ENCODE measurements around the gene PKIG. TPM values are rescaled to one million over a fixed set of nuclear protein-coding genes. Genes with fewer than 3 reads are reported as not detected.

The PKIG gene
- total RNA-seq, 2 donors from 2014 or later, result 60.9 to 81.1 TPM

DNA sequence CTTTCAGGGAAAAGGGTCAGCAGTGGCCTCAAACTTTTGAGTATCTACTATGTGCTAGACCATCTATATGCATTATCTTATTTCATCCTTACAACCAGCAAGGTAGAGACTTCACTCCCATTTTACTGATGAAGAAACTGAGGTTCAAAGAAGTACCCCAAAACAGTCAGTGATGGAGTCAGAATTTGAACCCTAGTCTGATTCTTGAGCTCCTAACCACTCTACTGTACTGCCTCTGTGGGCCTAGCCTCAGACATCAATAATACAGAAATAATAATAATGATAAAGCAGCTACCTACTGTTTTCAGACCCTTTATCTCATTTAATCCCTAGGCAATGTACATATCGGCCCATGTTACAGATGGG lies 60.8 kb downstream of the PKIG start:
- Histone ChIP-seq H3K27ac (peak overlapping the region in 1 of 2 donors; percentile 57), H3K4me3 (no peak overlapping the region), H3K4me1 (replicated peaks) (peaks cover 3% of the 10 kb centered on the region), H3K36me3 (no peaks in the 10 kb centered on the region), H3K9me3 (no peaks in the 10 kb centered on the region), H3K27me3 (replicated peaks; ENCODE audit: insufficient read depth) (no peaks in the 10 kb centered on the region)
- 88% methylated on average over 1 of the region's 1 CpG for WGBS
- intact Hi-C loops (cut with DNase I), result no loop called here
- DNase-seq (ENCODE audit: low spot score), result no peak
- TF ChIP-seq POLR2AphosphoS5 (IDR thresholded peaks at IDR 0.05) (no peak), POLR2A (IDR thresholded peaks at IDR 0.05) (no peak)
- TF ChIP-seq, protein P1, sequence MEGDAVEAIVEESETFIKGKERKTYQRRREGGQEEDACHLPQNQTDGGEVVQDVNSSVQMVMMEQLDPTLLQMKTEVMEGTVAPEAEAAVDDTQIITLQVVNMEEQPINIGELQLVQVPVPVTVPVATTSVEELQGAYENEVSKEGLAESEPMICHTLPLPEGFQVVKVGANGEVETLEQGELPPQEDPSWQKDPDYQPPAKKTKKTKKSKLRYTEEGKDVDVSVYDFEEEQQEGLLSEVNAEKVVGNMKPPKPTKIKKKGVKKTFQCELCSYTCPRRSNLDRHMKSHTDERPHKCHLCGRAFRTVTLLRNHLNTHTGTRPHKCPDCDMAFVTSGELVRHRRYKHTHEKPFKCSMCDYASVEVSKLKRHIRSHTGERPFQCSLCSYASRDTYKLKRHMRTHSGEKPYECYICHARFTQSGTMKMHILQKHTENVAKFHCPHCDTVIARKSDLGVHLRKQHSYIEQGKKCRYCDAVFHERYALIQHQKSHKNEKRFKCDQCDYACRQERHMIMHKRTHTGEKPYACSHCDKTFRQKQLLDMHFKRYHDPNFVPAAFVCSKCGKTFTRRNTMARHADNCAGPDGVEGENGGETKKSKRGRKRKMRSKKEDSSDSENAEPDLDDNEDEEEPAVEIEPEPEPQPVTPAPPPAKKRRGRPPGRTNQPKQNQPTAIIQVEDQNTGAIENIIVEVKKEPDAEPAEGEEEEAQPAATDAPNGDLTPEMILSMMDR (IDR thresholded peaks at IDR 0.05), result no peak

DNA sequence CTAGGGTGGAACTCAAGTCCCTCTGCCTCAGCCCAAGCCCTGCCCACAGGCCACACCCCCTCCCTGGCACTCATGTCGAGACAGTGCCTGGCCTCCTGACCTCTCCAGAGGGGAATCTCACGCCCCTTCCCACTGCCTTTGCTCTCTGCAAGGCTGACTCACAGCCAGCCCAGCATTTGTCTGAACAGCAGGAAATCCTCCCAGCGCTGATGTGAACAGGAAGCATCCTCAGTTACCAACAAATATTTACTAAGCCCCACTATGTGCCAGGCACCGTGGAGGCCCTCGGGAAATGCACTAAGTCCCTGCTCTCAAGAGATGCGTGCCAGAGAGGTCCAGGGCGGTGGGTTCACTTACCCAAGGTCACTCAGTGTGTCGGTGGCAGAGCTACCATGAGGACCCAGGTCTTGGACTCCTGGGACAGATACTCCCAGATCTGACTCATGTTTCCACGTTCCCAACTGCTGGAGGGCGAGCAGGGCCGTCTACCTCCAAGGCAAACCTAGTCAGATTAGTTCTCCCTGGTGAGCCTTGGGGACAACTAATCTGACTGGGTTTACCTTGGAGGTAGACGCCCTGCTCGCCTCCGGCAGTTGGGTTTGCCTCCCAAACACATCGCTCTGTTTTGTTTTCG lies 61.3 kb downstream of the PKIG start:
- Histone ChIP-seq H3K9me3 (no peaks in the 10 kb centered on the region), H3K27ac (peak overlapping the region in 1 of 2 donors; percentile 27), H3K4me3 (no peak overlapping the region), H3K27me3 (replicated peaks; ENCODE audit: insufficient read depth) (no peaks in the 10 kb centered on the region), H3K36me3 (no peaks in the 10 kb centered on the region), H3K4me1 (replicated peaks) (peaks cover 3% of the 10 kb centered on the region)
- TF ChIP-seq, protein P1 (IDR thresholded peaks at IDR 0.05), result no peak
- TF ChIP-seq POLR2A (IDR thresholded peaks at IDR 0.05) (no peak), POLR2AphosphoS5 (IDR thresholded peaks at IDR 0.05) (no peak)
- WGBS, result 65% methylated on average over 15 of the region's 16 CpGs
- intact Hi-C loops (cut with DNase I), result no loop called here
- DNase-seq (ENCODE audit: low spot score), result no peak

DNA sequence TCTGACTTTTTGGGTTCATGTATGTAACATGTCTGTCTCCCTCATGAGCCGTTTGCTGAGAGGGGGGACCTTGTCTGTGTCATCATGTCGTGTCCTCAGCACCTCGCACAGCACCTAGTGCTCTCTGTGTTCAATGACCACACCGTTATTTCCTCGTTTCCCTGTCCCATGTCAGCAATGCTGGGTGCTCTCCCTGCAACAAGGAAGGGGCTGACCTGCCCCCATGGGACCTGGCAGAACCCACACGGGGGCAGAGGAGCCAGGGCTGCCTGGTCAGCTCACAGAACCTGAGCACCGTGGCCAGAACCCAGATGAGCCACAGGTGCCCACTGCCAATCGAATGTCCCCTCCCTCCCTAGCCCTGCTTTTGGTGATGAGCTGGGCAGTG lies 61.8 kb downstream of the PKIG start:
- H3K9me3 ChIP-seq, result no peaks in the 10 kb centered on the region
- no peak for DNase-seq (ENCODE audit: low spot score)
- H3K27me3 ChIP-seq (replicated peaks; ENCODE audit: insufficient read depth), result no peaks in the 10 kb centered on the region
- peaks cover 3% of the 10 kb centered on the region for H3K4me1 ChIP-seq (replicated peaks)
- WGBS, result 81% methylated on average over 8 of the region's 8 CpGs
- TF ChIP-seq POLR2A (IDR thresholded peaks at IDR 0.05), result no peak
- TF ChIP-seq, protein P1 (IDR thresholded peaks at IDR 0.05), result no peak
- no peak for TF ChIP-seq POLR2AphosphoS5 (IDR thresholded peaks at IDR 0.05)
- peak overlapping the region in 1 of 2 donors; percentile 27 for H3K27ac ChIP-seq
- H3K4me3 ChIP-seq, result no peak overlapping the region
- intact Hi-C loops (cut with DNase I), result no loop called here
- H3K36me3 ChIP-seq, result no peaks in the 10 kb centered on the region

DNA sequence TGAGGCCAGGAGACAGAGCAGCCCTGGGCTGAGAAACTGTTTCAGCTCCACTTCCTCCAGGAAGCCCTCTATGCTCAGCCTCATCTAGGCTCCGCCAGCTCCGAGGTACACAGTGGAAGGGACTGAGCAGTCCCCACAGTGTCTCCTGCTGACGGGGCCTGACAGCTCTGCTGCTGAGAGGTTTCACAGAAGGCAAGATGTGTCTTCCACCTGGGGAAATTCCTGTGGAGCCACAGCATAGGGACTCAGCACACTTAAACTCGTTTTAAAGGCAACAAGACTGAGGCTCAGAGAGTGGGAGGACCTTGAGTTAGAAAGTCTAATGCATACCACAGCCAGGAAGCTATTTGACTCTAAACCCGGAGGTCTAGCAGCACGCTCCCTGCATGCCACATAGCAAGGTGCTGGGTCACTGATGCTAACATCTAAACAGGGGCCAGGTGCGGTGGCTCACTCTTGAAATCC lies 62.3 kb downstream of the PKIG start:
- 82% methylated on average over 7 of the region's 7 CpGs for WGBS
- Histone ChIP-seq H3K4me3 (no peak overlapping the region), H3K27ac (no peak overlapping the region), H3K9me3 (no peaks in the 10 kb centered on the region), H3K36me3 (no peaks in the 10 kb centered on the region), H3K27me3 (replicated peaks; ENCODE audit: insufficient read depth) (no peaks in the 10 kb centered on the region), H3K4me1 (replicated peaks) (peaks cover 3% of the 10 kb centered on the region)
- DNase-seq (ENCODE audit: low spot score), result no peak
- intact Hi-C loops (cut with DNase I), result no loop called here
- TF ChIP-seq, protein P1 (IDR thresholded peaks at IDR 0.05), result no peak
- TF ChIP-seq POLR2AphosphoS5 (IDR thresholded peaks at IDR 0.05) (no peak), POLR2A (IDR thresholded peaks at IDR 0.05) (no peak)

DNA sequence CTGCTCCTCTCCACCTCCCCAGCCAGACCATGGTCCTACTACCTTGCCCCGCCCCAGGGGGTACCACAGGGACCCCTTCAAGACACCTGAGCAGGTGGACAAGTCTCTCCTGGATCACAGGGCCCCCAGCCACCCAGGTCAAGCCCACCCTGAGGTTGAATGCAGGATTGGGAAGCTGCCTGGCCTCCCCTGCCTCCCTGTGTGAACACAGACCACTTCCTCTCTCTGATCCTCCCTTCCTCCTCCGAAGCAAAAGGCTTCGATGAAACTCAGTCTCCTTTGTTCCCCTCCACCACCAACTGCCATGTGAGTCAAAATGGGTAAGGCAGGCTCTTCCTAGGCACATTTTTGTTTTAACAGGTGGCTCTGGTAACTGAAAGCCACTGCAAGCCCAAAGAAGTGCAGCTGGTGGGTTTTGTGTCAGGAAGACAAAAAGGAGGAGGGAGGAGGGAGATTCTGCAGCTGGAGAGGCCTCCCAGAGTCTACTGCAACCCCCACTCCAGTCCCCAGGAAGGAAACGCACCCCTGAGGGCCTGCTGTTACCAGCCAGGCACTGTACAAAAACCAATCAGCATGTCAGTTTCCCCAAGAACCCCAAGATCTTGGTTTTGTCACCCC lies 63.8 kb downstream of the PKIG start:
- intact Hi-C loops (cut with DNase I), result no loop called here
- no peaks in the 10 kb centered on the region for H3K27me3 ChIP-seq (replicated peaks; ENCODE audit: insufficient read depth)
- DNase-seq (ENCODE audit: low spot score), result no peak
- H3K9me3 ChIP-seq, result no peaks in the 10 kb centered on the region
- no peak overlapping the region for H3K4me3 ChIP-seq
- no peaks in the 10 kb centered on the region for H3K36me3 ChIP-seq
- TF ChIP-seq POLR2A (IDR thresholded peaks at IDR 0.05), result no peak
- TF ChIP-seq, protein P1 (IDR thresholded peaks at IDR 0.05), result no peak
- TF ChIP-seq POLR2AphosphoS5 (IDR thresholded peaks at IDR 0.05), result no peak
- no peak overlapping the region for H3K27ac ChIP-seq
- peaks cover 3% of the 10 kb centered on the region for H3K4me1 ChIP-seq (replicated peaks)
- 53% methylated on average over 4 of the region's 4 CpGs for WGBS
